ENCODE measurements around the gene C1orf174. TPM values are rescaled to one million over a fixed set of nuclear protein-coding genes. Genes with fewer than 3 reads are reported as not detected.

The C1orf174 gene
- total RNA-seq, 1 donor from 2014 or later, result 45.3 TPM

DNA sequence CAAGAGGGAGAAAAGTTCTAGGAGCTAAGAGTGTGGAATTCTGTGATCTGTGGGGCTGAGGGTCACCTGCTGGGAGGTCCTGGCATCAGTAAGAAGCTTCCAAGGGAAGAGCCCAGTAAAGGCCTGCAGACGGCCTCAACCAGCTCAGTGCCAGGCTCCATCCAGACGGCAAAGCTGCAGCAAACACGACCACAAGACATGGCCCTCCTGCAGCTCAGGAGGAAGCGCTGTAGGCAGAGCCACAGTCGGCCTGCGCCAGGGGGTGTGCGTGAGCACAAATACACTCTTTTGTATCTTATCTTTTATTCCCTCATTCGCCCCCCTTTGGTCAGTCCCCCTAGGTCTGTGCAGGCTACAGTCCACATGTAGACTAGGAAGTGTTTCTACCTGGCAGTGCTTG lies 13.4 kb downstream of the C1orf174 start:
- H3K27me3 ChIP-seq (ENCODE audit: control insufficient read depth, insufficient read depth, low read length), result no peaks in the 10 kb centered on the region
- no peak for TF ChIP-seq CTCF (IDR thresholded peaks at IDR 0.05; ENCODE audit: insufficient read depth, low read length, severe bottlenecking)
- H3K4me3 ChIP-seq (ENCODE audit: low read depth, low read length), result no peak overlapping the region
- H3K36me3 ChIP-seq (ENCODE audit: control insufficient read depth, insufficient read depth, low read length), result peaks cover 18% of the 10 kb centered on the region
- DNase-seq (ENCODE audit: low read depth) (no peak), FAIRE-seq (no peak)

- FAIRE-seq, result peak; percentile 52
- no peak overlapping the region for H3K4me3 ChIP-seq (ENCODE audit: low read depth, low read length)
- peaks cover 15% of the 10 kb centered on the region for H3K36me3 ChIP-seq (ENCODE audit: control insufficient read depth, insufficient read depth, low read length)
These were observed 13.9 kb downstream of the C1orf174 start for GRCh38 chr1:3886106-3886670.

DNA sequence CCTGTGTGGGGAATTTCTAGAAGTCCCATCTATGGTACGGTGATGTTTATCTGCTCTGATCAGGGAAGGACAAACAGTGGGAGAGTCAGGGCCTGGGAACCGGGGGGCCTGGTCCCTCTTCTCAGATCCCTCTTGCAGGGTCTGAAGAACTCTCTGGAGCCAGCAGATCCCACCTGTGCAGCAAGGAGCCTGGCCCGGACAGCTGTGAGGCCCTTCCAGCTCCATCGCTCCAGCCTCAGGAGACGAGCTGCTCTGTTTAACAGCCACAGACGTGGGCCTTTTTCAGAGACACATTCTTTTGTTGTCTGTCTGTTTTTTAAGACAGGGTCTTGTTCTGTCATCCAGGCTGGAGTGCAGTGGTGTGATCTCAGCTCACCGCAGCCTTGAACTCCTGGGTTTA lies 14.5 kb downstream of the C1orf174 start:
- no peak for TF ChIP-seq CTCF (IDR thresholded peaks at IDR 0.05; ENCODE audit: insufficient read depth, low read length, severe bottlenecking)
- Histone ChIP-seq H3K36me3 (ENCODE audit: control insufficient read depth, insufficient read depth, low read length) (peaks cover 13% of the 10 kb centered on the region), H3K27me3 (ENCODE audit: control insufficient read depth, insufficient read depth, low read length) (no peaks in the 10 kb centered on the region), H3K4me3 (ENCODE audit: low read depth, low read length) (no peak overlapping the region)
- DNase-seq (ENCODE audit: low read depth), result no peak
- FAIRE-seq, result no peak

More at GRCh38 chr1:3886106-3886670, 13.9 kb downstream of the C1orf174 start:
- no peak for DNase-seq (ENCODE audit: low read depth)
- TF ChIP-seq CTCF (IDR thresholded peaks at IDR 0.05; ENCODE audit: insufficient read depth, low read length, severe bottlenecking), result no peak
- H3K27me3 ChIP-seq (ENCODE audit: control insufficient read depth, insufficient read depth, low read length), result no peaks in the 10 kb centered on the region

DNA sequence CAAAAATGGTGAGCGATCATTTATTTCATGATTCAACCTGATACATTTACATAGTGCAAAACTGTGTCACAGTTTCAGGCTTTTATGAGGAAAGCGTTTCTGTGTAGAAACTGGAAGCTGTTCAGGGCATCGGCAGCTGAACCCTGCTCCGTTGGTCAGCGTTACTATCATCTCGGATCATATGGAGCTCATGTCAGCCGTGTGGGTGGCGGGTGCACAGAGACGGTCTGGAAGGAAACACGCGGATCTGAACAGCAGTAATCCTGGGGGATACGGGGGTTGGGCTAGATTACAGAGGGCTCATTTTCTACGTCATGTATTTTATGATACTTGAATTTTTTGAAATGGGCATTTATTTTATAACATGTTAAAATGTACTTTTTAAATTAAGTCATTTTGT lies 15.1 kb downstream of the C1orf174 start:
- TF ChIP-seq CTCF (IDR thresholded peaks at IDR 0.05; ENCODE audit: insufficient read depth, low read length, severe bottlenecking), result no peak
- FAIRE-seq (no peak), DNase-seq (ENCODE audit: low read depth) (no peak)
- Histone ChIP-seq H3K4me3 (ENCODE audit: low read depth, low read length) (no peak overlapping the region), H3K36me3 (ENCODE audit: control insufficient read depth, insufficient read depth, low read length) (peaks cover 7% of the 10 kb centered on the region), H3K27me3 (ENCODE audit: control insufficient read depth, insufficient read depth, low read length) (no peaks in the 10 kb centered on the region)

- TF ChIP-seq CTCF (IDR thresholded peaks at IDR 0.05; ENCODE audit: insufficient read depth, low read length, severe bottlenecking), result no peak
- FAIRE-seq (no peak), DNase-seq (ENCODE audit: low read depth) (no peak)
- peaks cover 6% of the 10 kb centered on the region for H3K36me3 ChIP-seq (ENCODE audit: control insufficient read depth, insufficient read depth, low read length)
- H3K27me3 ChIP-seq (ENCODE audit: control insufficient read depth, insufficient read depth, low read length), result no peaks in the 10 kb centered on the region
- H3K4me3 ChIP-seq (ENCODE audit: low read depth, low read length), result no peak overlapping the region
These were observed 16.7 kb downstream of the C1orf174 start for GRCh38 chr1:3883194-3883925.

DNA sequence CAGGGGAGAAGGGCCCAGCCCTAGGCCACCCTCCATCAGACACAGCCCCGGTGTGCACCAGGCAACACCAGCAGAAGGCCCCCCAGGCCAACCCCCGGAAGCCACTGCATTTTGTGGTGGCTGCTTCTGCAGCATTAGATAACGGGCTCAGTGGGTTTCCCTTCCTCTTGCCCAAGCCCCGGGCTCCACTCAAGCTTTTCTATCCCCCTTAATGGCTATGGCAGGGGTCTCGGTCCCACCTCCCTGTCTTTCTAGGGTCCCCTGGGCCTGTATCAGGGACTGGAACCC lies 18.9 kb downstream of the C1orf174 start:
- Histone ChIP-seq H3K27me3 (ENCODE audit: control insufficient read depth, insufficient read depth, low read length) (no peaks in the 10 kb centered on the region), H3K36me3 (ENCODE audit: control insufficient read depth, insufficient read depth, low read length) (no peaks in the 10 kb centered on the region), H3K4me3 (ENCODE audit: low read depth, low read length) (no peak overlapping the region)
- TF ChIP-seq CTCF (IDR thresholded peaks at IDR 0.05; ENCODE audit: insufficient read depth, low read length, severe bottlenecking), result no peak
- no peak for FAIRE-seq
- DNase-seq (ENCODE audit: low read depth), result no peak

Data from bronchial epithelial cell (primary cell).